GM19025 (cell line): ENCODE measurements around the gene ACTC1.

ENCODE experiments used
- ATAC-seq: cut with Tn5 transposase; IDR thresholded peaks from one replicate; pipeline ENCODE4 v1.9.1; 2021; ENCODE audit warnings: mild to moderate bottlenecking, low read depth, moderate library complexity; ENCODE audit not compliant: unreplicated experiment

Gene ACTC1

GRCh38 chr15:34768530-34768929 lies 26.8 kb downstream of the ACTC1 start:
- ATAC-seq: no peak

GRCh38 chr15:34765741-34766140 lies 29.6 kb downstream of the ACTC1 start:
- no peak for ATAC-seq

DNA sequence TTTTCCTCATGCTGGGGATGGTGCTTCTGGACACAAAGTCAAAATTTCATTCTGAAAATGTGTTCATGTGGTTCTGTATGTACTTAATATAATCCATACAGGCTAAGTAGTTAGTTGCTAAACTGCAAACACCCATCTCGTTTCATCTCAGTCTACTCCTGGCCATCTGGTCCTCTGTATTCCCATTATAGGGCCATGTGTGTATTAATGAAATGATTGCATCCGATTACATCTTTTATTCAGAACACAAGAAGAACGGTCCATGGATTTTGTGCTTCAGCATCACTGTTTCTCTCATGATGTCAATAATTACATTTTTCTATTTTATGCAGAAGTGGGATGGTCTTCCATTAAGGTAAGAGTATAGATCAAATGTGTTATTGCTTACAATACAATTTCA lies 34.4 kb downstream of the ACTC1 start:
- ATAC-seq: no peak

GRCh38 chr15:34759992-34760391 lies 35.4 kb downstream of the ACTC1 start:
- ATAC-seq: no peak

GRCh38 chr15:34759347-34759746 lies 36.0 kb downstream of the ACTC1 start:
- ATAC-seq: no peak

- no peak for ATAC-seq
These were observed 38.1 kb downstream of the ACTC1 start for GRCh38 chr15:34757262-34757661.

GRCh38 chr15:34755419-34755773 lies 40.0 kb downstream of the ACTC1 start:
- no peak for ATAC-seq

- ATAC-seq: no peak
These were observed 40.5 kb downstream of the ACTC1 start, which contains the start of gene GJD2 for GRCh38 chr15:34754674-34755418. Gene GJD2, minus strand, starts transcription at chr15:34754998. Its CDS starts 510 bp downstream, at chr15:34754488.

- ATAC-seq: no peak
These were observed 41.2 kb downstream of the ACTC1 start for GRCh38 chr15:34754171-34754601.

- ATAC-seq: no peak
These were observed 42.0 kb downstream of the ACTC1 start for GRCh38 chr15:34753236-34753894.

DNA sequence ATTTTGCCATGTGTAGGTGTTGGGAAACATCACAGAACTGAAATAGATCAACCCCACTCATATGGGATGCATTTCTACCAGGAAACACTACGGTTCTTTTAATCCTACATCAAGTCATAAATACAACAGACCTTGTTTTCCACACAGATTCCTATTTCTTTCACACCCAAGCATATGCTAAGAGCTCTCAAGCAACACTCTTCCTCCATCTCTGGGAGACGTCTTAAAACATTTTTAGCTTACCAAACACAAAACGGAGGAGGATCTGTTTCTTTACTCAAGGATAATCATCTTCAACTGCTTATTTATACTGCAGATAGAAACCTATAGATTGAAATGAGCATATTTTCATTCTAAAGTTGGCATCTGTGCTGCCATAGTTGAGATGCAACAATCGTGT lies 45.7 kb downstream of the ACTC1 start:
- ATAC-seq: no peak
